Caco-2 (cell line): Measurements from ENCODE around the gene GPC6. TPM values are rescaled to one million over a fixed set of nuclear protein-coding genes. Genes with fewer than 3 reads are reported as not detected.
"Not testable (repeated sequence)": the region's sequence is repeated elsewhere in the genome, so short reads cannot be mapped to it uniquely, and the experiment has no call there.

Experiments used
- BruUV-seq: library from RNA; stranded (reverse); fragments of 400-500 nt; replicated peaks from 2 replicates; lab custom pipeline; 2021; lab: Mats Ljungman, UMichigan
- CTCF ChIA-PET: fragments of 300-600 bp; sonication (Branson Sonifier 250); formaldehyde crosslinking; loops from one replicate; lab custom pipeline; 2022; ENCODE audit warnings: antibody characterized with exemption; lab: Charles Lee
- POLR2A ChIA-PET: fragments of 300-600 bp; sonication (Branson Sonifier 250); formaldehyde crosslinking; loops from one replicate; lab custom pipeline; 2022; ENCODE audit warnings: antibody characterized with exemption; lab: Charles Lee
- DNase-seq, 2 experiments: peaks; one replicate each; pipeline versions ENCODE4 v3.0.0 to v3.0.0-alpha.2; 2020 to 2022
- H3K27me3 ChIP-seq: replicated peaks from 2 replicates; pipeline ENCODE4 v1.6.0; 2011; ENCODE audit warnings: low read length; ENCODE audit not compliant: control insufficient read depth, insufficient read depth
- H3K36me3 ChIP-seq: 2 replicates; pipeline ENCODE4 v1.5.1; 2011; ENCODE audit warnings: low read length; ENCODE audit not compliant: control insufficient read depth, insufficient read depth
- H3K4me1 ChIP-seq: fragments of 250-450 bp; sonication (Bioruptor Pico); 2 replicates; pipeline ENCODE4 v1.5.1; 2020; ENCODE audit warnings: mild to moderate bottlenecking
- H3K4me3 ChIP-seq: 2 replicates; pipeline ENCODE4 v1.5.1; 2011; ENCODE audit warnings: low read depth, mild to moderate bottlenecking, control low read depth, low read length
- H3K9me3 ChIP-seq: fragments of 250-450 bp; sonication (Bioruptor Pico); 2 replicates; pipeline ENCODE4 v1.5.1; 2020; ENCODE audit warnings: mild to moderate bottlenecking, moderate library complexity
- H3K27ac Mint-ChIP-seq: one replicate; pipeline ENCODE4 v1.8.0; 2022; ENCODE audit warnings: mixed read lengths; ENCODE audit not compliant: unreplicated experiment
- H3K27me3 Mint-ChIP-seq: one replicate; pipeline ENCODE4 v1.8.0; 2022; ENCODE audit warnings: mixed read lengths; ENCODE audit not compliant: insufficient read depth, unreplicated experiment
- H3K36me3 Mint-ChIP-seq: one replicate; pipeline ENCODE4 v1.8.0; 2022; ENCODE audit warnings: mild to moderate bottlenecking, mixed read lengths; ENCODE audit not compliant: insufficient read depth, unreplicated experiment
- H3K4me1 Mint-ChIP-seq: one replicate; pipeline ENCODE4 v1.8.0; 2022; ENCODE audit warnings: low read depth, mixed read lengths; ENCODE audit not compliant: unreplicated experiment
- H3K4me3 Mint-ChIP-seq: one replicate; pipeline ENCODE4 v1.8.0; 2022; ENCODE audit warnings: mild to moderate bottlenecking, moderate library complexity, mixed read lengths; ENCODE audit not compliant: unreplicated experiment
- H3K9me3 Mint-ChIP-seq: one replicate; pipeline ENCODE4 v1.8.0; 2022; ENCODE audit warnings: mixed read lengths; ENCODE audit not compliant: unreplicated experiment
- CTCF ChIP-seq, 2 experiments: fragments of 200-600 bp in 1 of 2; IDR thresholded peaks; 1 replicate in 1 of 2; 2 replicates in 1 of 2; pipeline versions ENCODE4 v1.5.1 to v1.8.0; 2011 to 2022; ENCODE audit warnings: antibody characterized with exemption in 1 of 2, control low read depth in 1 of 2, inconsistent platforms in 1 of 2, low read depth in 1 of 2, low read length in 1 of 2, mild to moderate bottlenecking in 1 of 2, moderate library complexity in 1 of 2; ENCODE audit not compliant: insufficient read depth in 1 of 2, severe bottlenecking in 1 of 2, unreplicated experiment in 1 of 2
- intact Hi-C: fragments of 100-400 bp; cut with micrococcal nuclease; formaldehyde crosslinking; loops from one replicate; pipeline ENCODE4 v1.10.0; 2022; ENCODE audit not compliant: unreplicated experiment
- total RNA-seq: library from RNA; stranded (reverse); gene quantifications from 2 replicates; pipeline ENCODE4 v1.2.3, GENCODE V29; 2022

Gene GPC6
- total RNA-seq, 1 experiment from 2014 or later = 0.16 TPM

- Mint-ChIP-seq H3K4me3 (no peak overlapping the region), H3K27ac (no peak overlapping the region), H3K36me3 (no peaks in the 10 kb centered on the region), H3K9me3 (no peaks in the 10 kb centered on the region), H3K27me3 (peaks cover 5% of the 10 kb centered on the region), H3K4me1 (peaks cover 3% of the 10 kb centered on the region)
- H3K4me1 ChIP-seq = no peaks in the 10 kb centered on the region
- BruUV-seq = no TSS peak
- H3K9me3 ChIP-seq = no peaks in the 10 kb centered on the region
- ChIA-PET POLR2A (no interaction called here), CTCF (no interaction called here)
- DNase-seq = no peak
- no peak overlapping the region for H3K4me3 ChIP-seq
- intact Hi-C loops = no loop called here
- no peaks in the 10 kb centered on the region for H3K36me3 ChIP-seq
- no peak for TF ChIP-seq CTCF (IDR thresholded peaks at IDR 0.05; ENCODE audit: insufficient read depth in 1 of 2, low read depth in 1 of 2, low read length in 1 of 2, severe bottlenecking in 1 of 2, unreplicated experiment in 1 of 2)
- no peaks in the 10 kb centered on the region for H3K27me3 ChIP-seq
Measured at GRCh38 chr13:94298346-94298745, 1071.7 kb downstream of the GPC6 start.

GRCh38 chr13:94300401-94300800, 1073.8 kb downstream of the GPC6 start:
- POLR2A ChIA-PET = no interaction called here
- BruUV-seq = no TSS peak
- no peaks in the 10 kb centered on the region for H3K27me3 ChIP-seq
- Mint-ChIP-seq H3K4me1 (peaks cover 8% of the 10 kb centered on the region), H3K27ac (no peak overlapping the region), H3K9me3 (no peaks in the 10 kb centered on the region), H3K4me3 (no peak overlapping the region), H3K27me3 (peaks cover 5% of the 10 kb centered on the region), H3K36me3 (no peaks in the 10 kb centered on the region)
- no peak overlapping the region for H3K4me3 ChIP-seq
- intact Hi-C loops = no loop called here
- no peak for TF ChIP-seq CTCF (IDR thresholded peaks at IDR 0.05; ENCODE audit: insufficient read depth in 1 of 2, low read depth in 1 of 2, low read length in 1 of 2, severe bottlenecking in 1 of 2, unreplicated experiment in 1 of 2)
- no peaks in the 10 kb centered on the region for H3K36me3 ChIP-seq
- no peaks in the 10 kb centered on the region for H3K9me3 ChIP-seq
- no peaks in the 10 kb centered on the region for H3K4me1 ChIP-seq
- CTCF ChIA-PET = no interaction called here
- no peak for DNase-seq

- Mint-ChIP-seq H3K9me3 (no peaks in the 10 kb centered on the region), H3K4me1 (peaks cover 8% of the 10 kb centered on the region), H3K27me3 (peaks cover 5% of the 10 kb centered on the region), H3K4me3 (no peak overlapping the region), H3K36me3 (no peaks in the 10 kb centered on the region), H3K27ac (no peak overlapping the region)
- H3K4me3 ChIP-seq = no peak overlapping the region
- intact Hi-C loops = no loop called here
- no peak for TF ChIP-seq CTCF (IDR thresholded peaks at IDR 0.05; ENCODE audit: insufficient read depth in 1 of 2, low read depth in 1 of 2, low read length in 1 of 2, severe bottlenecking in 1 of 2, unreplicated experiment in 1 of 2)
- no peaks in the 10 kb centered on the region for H3K36me3 ChIP-seq
- no peaks in the 10 kb centered on the region for H3K4me1 ChIP-seq
- no peaks in the 10 kb centered on the region for H3K27me3 ChIP-seq
- BruUV-seq = no TSS peak
- POLR2A ChIA-PET = no interaction called here
- H3K9me3 ChIP-seq = no peaks in the 10 kb centered on the region
- DNase-seq = no peak
- CTCF ChIA-PET = no interaction called here
Measured at GRCh38 chr13:94301487-94301886, 1074.9 kb downstream of the GPC6 start.

- POLR2A ChIA-PET, H3K4me3 ChIP-seq, H3K27me3 Mint-ChIP-seq, H3K4me1 ChIP-seq, H3K9me3 Mint-ChIP-seq, CTCF ChIA-PET, H3K27me3 ChIP-seq, BruUV-seq, DNase-seq, H3K4me1 Mint-ChIP-seq, H3K4me3 Mint-ChIP-seq, H3K36me3 ChIP-seq, H3K27ac Mint-ChIP-seq, H3K9me3 ChIP-seq, intact Hi-C loops, H3K36me3 Mint-ChIP-seq: not testable (repeated sequence)
Measured at GRCh38 chr13:94302847-94303565, 1076.4 kb downstream of the GPC6 start.
